ENCODE measurements around the gene NAA20.

The NAA20 gene, protein sequence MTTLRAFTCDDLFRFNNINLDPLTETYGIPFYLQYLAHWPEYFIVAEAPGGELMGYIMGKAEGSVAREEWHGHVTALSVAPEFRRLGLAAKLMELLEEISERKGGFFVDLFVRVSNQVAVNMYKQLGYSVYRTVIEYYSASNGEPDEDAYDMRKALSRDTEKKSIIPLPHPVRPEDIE

DNA sequence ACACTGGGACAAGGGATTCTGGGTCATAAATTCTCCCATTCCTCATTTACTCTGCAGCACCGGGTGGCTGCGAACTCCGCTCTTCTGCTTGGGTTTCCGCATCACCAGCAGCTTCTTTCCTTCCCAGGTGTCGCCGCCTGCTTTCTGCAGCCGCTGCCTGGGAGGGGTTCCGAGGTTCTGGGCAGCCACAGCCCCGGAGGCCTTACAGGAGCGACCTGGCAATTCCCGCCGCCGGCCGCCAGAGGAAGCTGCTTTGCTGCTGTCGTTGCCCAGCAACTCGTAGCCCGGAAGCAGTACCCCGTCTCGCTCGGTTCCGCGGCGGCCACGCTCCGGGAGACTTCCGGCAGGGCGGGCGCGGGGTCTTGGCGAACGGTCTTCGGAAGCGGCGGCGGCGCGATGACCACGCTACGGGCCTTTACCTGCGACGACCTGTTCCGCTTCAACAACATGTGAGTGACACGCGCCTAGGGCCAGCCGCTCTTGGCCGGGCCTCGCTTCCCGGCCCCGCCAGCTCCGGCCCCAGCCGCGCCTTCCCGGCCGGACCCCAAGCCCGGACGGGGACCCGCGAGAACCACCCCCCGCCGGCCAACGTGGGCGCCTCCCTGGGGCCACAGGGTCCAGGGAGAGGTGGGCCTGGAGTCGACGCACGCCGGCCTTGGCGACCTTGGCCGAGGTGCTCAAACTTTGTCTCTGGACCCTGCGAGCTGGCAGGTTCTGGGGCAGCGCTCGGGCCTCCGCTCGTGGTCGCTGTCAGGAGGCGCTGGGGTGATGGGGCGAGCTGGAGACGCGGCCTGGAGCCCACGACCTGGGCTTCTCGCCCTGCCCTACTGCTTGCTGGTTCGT is at the start of gene NAA20:
Gene NAA20, plus strand, starts transcription at position 362 of the 843 bp plus-strand sequence. Its CDS starts 35 bp downstream, at position 397.
- DNase-seq, result peak; percentile 96

DNA sequence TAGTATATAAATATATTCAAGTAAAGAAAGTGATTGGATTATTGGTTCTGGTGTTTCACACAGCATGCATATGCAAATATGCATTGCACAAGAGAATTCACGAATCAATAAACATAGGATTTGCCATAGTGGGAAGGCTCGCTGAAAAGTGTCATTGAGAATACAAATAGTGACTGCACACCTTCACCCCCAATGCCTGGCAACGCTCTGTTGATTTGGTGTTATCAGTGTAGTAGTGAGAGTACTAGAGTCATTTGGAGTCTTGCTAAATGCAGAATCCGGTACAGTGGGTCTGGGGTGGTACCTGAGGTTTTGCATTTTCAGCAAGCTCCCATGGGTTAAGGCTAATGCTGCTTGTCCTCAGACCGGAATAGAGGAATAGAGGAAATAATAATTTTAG is 49.7 kb upstream of the NAA20 start:
- DNase-seq, result no peak

DNA sequence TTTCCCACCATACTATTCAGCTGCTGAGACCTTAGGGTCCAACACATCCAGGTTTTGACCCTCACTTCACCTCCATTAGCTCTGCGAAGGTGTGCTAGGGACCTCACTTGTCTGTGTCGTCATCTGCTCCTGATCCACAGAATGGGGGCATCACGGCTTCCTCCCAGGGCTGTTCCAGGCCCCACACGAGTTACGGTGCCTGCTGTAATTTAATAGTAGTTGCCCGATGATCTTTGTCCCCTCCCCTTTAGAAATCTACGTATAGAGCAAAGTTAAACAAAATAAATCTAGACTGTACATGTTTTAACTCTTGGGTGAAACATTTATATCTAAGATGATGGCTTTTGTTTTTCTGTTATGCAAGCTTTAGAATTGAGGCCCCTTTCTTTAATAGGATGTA is 49.1 kb upstream of the NAA20 start:
- no peak for DNase-seq

DNA sequence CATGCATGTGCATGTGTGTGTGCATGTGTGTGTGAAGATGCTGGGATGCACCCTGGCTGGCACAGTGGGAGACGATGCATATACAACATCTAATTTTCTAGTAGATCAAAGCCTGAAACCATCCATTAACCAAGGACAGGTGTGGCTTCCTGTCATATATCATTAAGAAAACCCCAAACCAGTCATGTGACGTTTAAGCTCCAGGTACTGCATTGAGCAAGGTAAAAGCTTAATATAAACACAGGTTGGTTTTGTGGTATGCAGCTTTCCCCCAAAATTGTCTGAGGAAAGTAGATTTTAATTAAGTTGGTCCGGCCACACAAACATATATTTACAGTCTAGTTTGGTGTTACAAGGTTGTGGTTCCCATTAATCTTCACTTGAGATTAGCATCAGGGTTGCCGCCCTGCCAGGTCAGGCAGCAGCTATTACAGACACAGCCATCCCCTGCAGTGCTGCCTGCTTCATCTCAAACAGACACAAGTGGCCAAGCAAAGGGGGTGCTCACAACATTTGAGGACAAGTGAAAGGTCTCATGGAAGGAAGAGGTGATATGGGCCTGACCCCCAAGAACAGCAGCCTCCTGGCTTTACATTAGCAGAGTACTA is 48.6 kb upstream of the NAA20 start:
- no peak for DNase-seq

DNA sequence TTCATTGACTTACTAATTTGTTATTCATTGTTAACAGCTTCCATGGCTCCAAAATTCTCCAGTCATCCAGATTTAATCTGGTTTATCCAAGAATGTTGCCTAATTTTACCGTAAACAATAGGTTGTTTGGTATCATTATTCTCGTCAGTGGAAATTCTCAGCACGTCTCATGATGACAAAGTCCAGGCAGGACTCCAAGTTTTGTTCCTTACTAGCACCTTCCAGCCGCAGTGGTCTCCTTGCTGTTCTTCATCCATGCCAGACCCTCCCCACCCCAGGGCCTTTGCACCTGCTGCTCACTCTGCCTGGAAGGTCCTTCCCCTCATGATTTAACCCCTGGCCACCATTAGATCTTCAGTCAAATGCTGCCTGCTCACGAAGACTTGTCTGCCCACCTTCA is 48.1 kb upstream of the NAA20 start:
- DNase-seq, result no peak

DNA sequence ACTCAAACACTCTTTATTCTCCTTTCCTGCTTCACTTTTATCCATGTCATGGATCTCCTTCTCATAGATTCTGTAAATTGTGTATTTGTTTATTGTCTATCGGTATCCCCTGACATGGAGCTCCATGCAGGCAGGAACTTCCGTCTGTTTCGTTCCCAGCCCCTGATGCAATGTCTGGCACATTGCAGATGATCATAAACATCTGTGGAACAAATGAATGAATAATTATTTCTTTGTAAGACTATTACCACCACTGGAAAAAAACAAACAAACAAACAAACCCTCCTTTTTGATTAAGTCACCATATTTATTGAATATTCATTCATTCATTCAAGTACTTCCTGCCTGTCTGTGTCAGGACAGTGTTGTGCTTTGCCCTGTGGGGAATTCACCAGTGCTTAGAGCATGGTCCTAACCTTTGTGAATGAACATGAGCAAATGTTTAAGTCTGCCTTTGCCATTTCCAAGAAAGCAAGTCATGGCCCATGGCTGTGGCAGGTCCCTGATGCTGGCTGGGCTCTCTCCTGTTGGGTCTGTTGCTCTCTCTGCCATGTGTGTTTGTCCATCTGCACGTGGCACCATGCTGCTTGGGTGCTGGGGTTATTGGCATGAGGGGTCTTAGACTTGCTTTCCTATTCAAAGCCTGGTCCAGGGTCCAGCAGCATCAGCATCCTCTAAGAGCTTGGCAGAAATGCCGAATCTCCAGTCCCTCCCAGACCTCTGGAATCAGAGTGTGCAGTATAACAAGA is 47.5 kb upstream of the NAA20 start:
- no peak for DNase-seq

DNA sequence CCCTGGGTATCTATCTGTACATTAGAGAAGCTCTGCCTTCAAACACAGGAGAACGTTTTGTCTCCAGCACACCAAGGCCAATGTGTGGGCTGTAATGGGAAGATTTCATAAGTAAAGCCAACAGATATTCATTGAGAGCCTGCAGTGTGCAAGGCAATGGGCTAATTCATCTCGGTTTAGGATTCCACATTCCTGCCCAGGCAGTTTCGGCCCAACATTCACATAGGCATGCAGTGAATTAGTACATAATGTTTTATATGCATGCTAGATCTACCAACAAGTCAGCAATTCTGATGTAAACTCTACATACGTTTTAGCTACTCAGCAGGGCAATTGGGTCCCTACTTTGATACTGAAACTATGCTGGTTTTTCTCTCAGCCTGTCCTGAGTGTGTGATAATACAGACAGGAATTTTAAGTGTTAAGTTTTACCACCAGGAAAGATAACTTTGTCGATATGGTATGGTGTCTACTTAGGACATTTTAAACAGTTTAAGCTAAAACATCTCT is 46.9 kb upstream of the NAA20 start:
- no peak for DNase-seq

DNA sequence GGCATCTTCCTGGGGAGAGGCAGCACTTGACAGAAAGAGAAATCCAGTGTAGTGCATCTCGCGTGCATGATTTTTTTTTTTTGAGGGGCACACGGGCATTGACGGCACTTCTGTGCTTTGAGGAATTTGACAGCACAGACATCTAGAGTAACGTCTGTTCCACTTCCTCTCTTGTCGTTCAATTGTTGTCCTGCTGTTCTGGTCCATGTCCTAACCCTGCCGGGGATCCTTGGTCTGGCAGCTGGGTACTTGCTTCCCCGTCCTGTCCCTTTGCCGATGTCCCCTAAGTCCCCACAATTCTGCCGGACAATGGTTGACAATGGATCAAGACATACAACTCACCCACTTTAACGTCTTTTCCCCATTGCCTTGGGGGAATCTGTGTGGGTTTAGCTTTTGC is 46.0 kb upstream of the NAA20 start:
- no peak for DNase-seq

DNA sequence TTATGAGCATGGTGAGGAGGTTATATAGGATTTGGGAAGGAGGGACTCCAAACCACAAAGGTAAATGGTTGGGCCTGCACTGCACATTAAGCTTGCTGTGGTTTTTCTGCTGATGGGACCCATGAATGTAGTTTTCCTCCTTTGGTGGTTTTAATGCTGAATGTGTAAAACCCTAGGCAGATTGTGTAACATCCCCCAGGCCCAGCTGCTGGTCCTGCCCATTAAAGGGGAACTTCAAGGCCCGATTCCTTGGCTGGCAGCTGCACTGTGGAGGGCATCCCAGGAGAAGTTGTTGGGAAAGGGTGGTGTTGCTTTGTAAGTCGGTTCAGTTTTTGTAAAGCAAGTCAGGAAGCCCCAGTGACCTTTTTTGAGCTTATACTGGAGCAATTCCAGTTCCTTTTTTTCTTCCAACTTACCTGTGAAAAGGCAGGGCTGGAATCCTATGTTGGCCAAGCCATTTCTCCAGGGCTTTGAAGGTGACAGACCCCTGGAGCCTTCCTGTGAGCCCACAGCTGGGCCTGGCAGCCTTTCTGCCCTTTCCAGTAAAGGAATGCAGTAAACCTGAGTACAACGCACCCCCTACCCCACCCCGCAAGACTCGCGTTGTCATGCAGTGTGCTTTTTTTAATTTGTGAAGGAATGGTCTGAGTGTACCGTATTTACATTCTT is 43.1 kb upstream of the NAA20 start:
- DNase-seq, result no peak

DNA sequence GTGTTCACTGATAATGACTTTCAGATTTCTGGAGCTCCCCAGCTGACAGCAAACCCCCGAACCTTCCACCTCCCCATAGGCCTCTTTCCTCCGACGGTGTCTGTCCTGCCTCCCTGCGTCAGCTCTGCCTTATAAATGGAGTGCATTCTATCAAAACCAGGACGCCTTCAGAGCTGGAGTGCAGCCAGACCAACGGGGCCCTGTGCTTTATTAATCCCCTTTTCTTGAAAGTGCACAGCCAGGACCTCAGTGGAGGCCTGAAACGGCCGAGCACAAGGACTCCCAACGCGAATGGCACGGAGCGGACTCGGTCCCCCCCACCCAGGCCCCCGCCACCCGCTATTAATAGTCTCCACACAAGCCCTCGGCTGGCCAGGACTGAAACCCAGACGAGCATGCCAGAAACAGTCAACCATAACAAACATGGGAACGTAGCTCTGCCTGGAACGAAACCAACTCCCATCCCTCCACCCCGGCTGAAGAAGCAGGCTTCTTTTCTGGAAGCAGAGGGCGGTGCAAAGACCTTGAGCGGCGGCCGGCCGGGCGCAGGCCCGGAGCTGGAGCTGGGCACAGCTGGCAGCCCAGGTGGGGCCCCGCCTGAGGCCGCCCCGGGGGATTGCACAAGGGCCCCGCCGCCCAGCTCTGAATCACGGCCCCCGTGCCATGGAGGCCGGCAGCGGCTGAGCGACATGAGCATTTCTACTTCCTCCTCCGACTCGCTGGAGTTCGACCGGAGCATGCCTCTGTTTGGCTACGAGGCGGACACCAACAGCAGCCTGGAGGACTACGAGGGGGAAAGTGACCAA is 42.3 kb upstream of the NAA20 start:
- peak; percentile 81 for DNase-seq

DNA sequence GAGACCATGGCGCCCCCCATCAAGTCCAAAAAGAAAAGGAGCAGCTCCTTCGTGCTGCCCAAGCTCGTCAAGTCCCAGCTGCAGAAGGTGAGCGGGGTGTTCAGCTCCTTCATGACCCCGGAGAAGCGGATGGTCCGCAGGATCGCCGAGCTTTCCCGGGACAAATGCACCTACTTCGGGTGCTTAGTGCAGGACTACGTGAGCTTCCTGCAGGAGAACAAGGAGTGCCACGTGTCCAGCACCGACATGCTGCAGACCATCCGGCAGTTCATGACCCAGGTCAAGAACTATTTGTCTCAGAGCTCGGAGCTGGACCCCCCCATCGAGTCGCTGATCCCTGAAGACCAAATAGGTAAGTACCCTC is 41.7 kb upstream of the NAA20 start:
- DNase-seq, result no peak

DNA sequence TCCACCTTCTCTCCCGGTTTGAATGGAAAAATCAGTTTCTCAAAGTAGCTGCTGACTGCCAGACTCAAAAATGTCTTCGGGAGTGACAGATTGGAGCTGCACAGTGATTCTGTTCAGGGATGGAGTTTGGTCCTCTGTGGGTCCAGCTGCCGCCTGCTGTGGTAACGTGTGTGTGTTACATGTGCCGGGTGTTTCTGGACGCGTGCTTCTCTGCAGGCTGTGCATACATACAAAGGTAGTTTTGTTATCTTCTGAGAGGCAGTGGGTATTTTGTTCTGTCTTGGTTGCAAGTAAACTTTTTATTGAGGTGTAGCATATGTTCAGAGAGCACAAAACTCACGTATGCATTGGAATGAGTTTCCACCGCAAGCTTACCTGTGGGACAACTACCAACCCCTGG is 41.3 kb upstream of the NAA20 start:
- DNase-seq, result no peak

DNA sequence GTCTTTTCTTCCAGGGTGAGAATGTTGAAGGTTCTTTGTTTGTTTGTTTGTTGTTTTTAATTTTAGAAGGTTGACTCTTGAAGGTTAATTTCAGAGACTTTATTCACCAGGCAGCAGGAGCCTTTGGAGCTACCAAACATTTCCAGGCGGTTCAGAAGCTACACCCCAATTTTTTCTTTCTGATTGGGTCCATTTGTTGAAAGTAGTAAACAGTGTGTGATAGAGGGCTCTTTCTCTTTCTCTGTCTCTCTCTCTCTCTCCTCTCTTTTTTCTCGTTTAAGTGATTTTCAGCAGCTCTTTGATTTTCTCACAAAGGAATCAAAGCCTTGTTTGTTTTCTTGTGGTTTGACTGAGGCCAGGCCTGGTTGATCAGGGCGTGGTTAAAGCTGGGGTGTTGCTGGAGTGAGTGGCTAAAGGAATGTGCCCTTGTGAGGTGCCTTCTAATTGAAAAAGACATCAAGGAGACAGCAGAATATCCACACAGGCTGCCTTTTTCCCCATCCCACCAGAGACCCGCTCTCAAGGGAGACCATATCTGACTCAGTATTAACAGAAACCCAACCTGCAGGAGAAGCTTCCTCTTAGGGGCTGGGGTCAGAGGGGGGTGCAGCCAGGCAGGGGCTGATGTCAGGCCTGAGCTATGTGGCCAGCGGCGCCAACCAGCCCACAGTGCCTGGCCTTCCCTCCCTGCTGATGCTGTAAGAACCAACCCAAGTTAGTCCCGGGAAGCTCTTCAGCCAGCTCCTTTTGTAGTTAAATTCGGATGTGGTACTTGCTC is 40.4 kb upstream of the NAA20 start:
- no peak for DNase-seq

DNA sequence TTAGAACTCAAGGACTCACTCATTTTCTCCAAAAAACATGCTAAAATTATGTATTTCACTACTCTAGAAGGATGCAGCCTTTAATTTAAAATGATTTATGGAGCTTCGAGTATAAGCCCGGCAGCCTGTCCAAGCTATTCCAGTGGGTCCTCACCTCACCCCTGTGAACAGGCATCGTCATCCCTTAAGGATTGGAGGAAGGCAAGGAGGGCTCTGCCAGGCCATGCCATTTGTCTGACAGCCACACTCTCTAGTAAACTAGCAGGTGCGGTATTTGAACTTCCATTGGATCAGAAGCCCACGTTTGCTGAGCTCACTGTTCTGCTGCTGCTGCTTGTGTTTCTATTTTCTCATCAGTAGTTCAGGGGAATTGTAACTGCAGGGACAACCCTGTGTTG is 39.8 kb upstream of the NAA20 start:
- DNase-seq, result no peak

DNA sequence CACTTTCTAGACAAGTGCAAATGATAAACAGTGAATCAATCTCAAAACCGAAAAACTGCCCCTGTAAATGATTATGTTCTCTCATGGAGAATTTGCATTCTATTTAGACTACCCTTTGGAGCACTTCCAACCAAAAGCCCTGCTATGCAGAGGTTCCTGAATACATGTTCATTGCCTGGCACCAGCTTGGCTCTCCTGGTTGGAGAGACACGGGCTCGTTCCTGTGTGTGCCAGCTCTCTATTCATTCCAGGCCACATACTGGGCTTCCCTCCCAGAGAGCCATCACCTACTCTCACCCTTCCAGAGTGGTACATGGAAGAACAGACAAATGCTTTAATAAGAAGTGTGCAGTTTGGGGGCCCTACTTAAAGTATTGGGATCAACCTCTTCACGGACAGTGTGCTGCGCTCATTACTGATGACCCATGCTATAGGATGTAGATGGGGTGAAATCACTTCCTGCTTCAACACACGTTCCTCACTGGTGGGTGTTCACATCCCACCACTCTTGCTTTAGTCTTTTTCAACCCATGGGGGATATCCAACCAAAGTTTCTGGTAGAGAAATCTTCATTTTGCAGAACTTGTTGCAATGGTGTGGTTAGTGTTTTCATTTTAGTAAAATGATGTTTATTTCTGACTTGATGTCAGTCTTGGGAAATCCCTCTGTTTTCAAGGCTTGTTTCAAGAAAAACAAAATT is 38.5 kb upstream of the NAA20 start:
- DNase-seq, result no peak

DNA sequence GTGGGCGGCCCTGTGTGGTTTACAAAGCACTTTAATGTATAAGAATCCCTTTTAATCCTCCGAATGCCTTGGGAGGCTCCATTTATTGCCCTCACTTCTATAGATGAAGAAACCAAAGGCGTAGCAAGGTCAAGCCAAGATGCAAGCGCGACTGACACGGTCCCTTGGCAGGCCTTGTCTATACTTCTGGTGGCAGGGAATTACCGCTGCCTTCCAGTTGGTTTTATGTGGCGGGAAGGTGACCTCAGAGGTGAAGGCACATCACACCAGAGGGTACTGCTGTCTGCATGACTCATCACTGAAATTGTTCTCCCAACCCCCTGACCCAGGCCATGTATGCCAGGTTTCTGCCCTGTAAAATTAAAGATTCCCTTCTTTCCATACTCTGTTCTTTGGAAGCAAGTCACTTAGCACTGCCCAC is 36.1 kb upstream of the NAA20 start:
- DNase-seq, result no peak

DNA sequence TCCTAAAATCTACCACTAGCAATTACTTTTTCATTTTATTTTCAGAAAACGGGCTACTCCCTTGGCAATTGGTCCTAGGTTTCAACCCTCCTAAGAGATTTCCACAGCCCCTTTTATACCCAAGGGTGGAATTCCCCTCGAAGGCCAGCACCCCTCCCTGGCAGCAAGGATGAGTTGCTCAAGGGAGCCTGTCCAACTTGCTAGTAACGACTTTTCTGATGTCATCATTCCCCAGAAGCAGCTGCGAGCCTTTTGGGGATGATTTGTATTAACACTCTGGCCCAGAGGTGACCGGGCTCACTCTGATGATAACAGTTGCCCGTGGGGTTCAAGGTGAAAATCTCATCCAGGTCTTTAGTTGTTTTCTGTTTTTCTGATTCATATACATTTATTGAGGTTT is 30.7 kb upstream of the NAA20 start:
- no peak for DNase-seq

DNA sequence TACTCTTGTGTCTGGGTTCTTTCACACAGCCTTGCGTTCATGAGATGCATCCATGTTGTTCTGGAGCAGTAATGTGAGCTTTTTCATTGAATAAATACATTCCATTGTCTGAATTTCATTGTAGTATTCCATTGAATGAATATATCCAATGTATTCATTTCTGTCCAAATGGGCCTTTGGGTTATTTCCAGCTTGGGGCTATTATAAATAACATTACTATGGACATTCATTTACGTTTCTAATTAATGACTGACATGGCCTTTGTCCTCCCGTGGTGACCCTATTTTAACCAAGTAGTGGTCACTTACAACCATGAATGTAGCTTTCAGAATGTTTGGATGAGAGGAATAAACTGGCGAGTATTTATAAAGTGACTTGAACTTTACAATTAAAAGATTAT is 30.1 kb upstream of the NAA20 start:
- DNase-seq, result no peak

DNA sequence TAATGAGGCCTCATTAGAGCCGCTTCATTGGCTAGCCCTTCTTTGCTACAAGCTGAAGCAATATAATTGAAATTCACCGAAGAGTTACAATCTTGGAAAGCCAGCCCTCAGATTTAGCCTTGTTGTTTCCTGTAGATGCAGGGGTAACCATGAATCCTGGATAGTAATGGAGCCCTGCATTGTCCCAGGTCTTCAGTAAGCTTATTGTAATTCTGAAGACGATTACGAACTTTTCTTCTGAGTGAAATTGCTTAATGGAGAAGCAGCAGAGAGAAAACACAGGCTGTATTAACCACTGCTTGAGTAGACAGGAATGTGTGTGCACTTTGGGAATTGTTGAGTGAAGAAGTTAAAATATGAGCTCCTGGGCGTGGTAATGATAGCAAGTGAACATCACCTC is 26.3 kb upstream of the NAA20 start:
- DNase-seq, result no peak

DNA sequence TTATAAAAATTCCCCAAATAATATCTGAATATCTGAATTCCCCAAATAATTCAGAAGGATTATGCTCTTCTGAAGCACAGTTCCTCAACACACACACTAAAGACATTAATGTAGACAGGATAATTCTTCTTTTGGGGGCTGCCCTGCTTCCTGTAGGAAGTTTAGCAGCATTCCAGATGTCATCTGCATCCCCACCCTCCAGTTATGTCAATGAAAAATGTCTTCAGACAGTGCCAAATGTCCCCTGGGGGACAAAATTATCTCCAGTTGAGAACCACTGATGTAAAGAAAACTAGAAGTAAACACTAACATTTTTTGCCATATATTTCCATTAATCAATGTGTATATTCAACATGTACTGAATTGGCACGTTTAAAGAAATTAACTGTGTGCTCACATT is 25.9 kb upstream of the NAA20 start:
- no peak for DNase-seq

DNA sequence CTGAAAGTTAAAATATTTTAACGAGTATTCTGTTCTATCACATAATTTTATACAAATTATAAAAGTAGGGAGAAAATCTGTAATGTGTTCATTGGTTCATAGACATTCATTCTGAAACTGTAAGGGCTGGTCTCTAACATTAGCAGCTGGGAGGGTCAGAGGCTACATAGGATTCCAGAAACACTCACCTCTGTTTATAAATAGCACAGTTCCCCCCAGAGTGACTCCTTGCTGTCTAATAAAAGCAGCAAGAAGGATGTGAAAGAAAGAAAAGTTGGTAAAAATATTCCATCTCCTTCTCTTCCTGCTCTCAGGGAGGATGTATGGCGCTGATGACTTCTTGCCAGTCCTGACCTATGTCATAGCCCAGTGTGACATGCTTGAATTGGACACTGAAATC is 25.3 kb upstream of the NAA20 start:
- no peak for DNase-seq

Measured in NCI-H2171 (cell line).